H1 (cell line): Measurements from ENCODE around the gene EXOSC7. TPM values are rescaled to one million over a fixed set of nuclear protein-coding genes. Genes with fewer than 3 reads are reported as not detected.
"Not testable (repeated sequence)": the region's sequence is repeated elsewhere in the genome, so short reads cannot be mapped to it uniquely, and the experiment has no call there.

ENCODE experiments used
- CTCF ChIA-PET: fragments of 300-600 bp; sonication (Branson Sonifier 250); formaldehyde crosslinking; loops from one replicate; lab custom pipeline; 2021; ENCODE audit not compliant: partially characterized antibody; lab: Charles Lee
- POLR2A ChIA-PET: fragments of 300-600 bp; sonication (Branson Sonifier 250); formaldehyde crosslinking; loops from one replicate; lab custom pipeline; 2021; ENCODE audit warnings: inconsistent platforms; ENCODE audit not compliant: partially characterized antibody; lab: Charles Lee
- DNase-seq, 2 experiments: peaks; one replicate each; pipeline versions ENCODE4 v3.0.0 to v3.0.0-alpha.2; 2010 to 2022; ENCODE audit warnings: low spot score in 2 of 2, low read depth in 1 of 2, mixed read lengths in 1 of 2
- FAIRE-seq: peaks from 2 replicates; lab custom pipeline; 2011; peaks lifted over from hg19 to GRCh38; lab: Jason Lieb, UNC
- H2AFZ ChIP-seq: 2 replicates; pipeline ENCODE4 v1.8.1; 2012; ENCODE audit warnings: low read length, inconsistent platforms
- H2AK5ac ChIP-seq: 2 replicates; pipeline ENCODE4 v1.6.1; 2013; ENCODE audit warnings: low read depth, low read length
- H2BK120ac ChIP-seq: replicated peaks from 2 replicates; pipeline ENCODE3; 2013; ENCODE audit warnings: low read depth, low read length, inconsistent platforms
- H2BK12ac ChIP-seq: 2 replicates; pipeline ENCODE4 v1.6.1; 2013; ENCODE audit warnings: low read depth, low read length
- H2BK15ac ChIP-seq: 2 replicates; pipeline ENCODE4 v1.6.1; 2013; ENCODE audit warnings: low read length
- H2BK20ac ChIP-seq: 2 replicates; pipeline ENCODE4 v1.6.1; 2013; ENCODE audit warnings: low read length
- H2BK5ac ChIP-seq: 2 replicates; pipeline ENCODE4 v1.6.1; 2013; ENCODE audit warnings: low read depth, low read length
- H3K14ac ChIP-seq: 2 replicates; pipeline ENCODE4 v1.6.1; 2013; ENCODE audit warnings: inconsistent platforms; ENCODE audit not compliant: insufficient read length
- H3K18ac ChIP-seq: 2 replicates; pipeline ENCODE4 v1.6.1; 2013; ENCODE audit warnings: low read length; ENCODE audit errors: extremely low read depth
- H3K23ac ChIP-seq: 2 replicates; pipeline ENCODE4 v1.6.1; 2013; ENCODE audit warnings: inconsistent platforms; ENCODE audit not compliant: insufficient read length
- H3K23me2 ChIP-seq: 2 replicates; pipeline ENCODE4 v1.6.1; 2013; ENCODE audit warnings: low read depth, low read length
- H3K27ac ChIP-seq: 2 replicates; pipeline ENCODE4 v1.6.1; 2011; ENCODE audit warnings: low read depth, low read length, inconsistent platforms
- H3K27me3 ChIP-seq, 4 experiments: replicated peaks in 1 of 4; 1 replicate in 1 of 4; 2 replicates in 3 of 4; pipeline versions ENCODE4 v1.6.1 to v1.8.1; 2011 to 2013; ENCODE audit warnings: low read length in 3 of 4, mild to moderate bottlenecking in 3 of 4, inconsistent platforms in 2 of 4, mixed read lengths in 2 of 4, moderate library complexity in 1 of 4; ENCODE audit not compliant: control insufficient read depth in 3 of 4, insufficient read depth in 3 of 4; ENCODE audit errors: extremely low read depth in 1 of 4
- H3K36me3 ChIP-seq, 4 experiments: 2 replicates each; pipeline versions ENCODE4 v1.6.1 to v1.8.1; 2011 to 2013; ENCODE audit warnings: mild to moderate bottlenecking in 4 of 4, low read length in 3 of 4, moderate library complexity in 2 of 4, control low read depth in 1 of 4, inconsistent platforms in 1 of 4; ENCODE audit not compliant: insufficient read depth in 4 of 4, control insufficient read depth in 2 of 4
- H3K4ac ChIP-seq: replicated peaks from 2 replicates; pipeline ENCODE3; 2013; ENCODE audit warnings: low read length, low read depth, mixed read lengths, inconsistent platforms; ENCODE audit not compliant: insufficient read length
- H3K4me1 ChIP-seq, 4 experiments: replicated peaks in 1 of 4; 1 replicate in 1 of 4; 2 replicates in 3 of 4; pipeline versions ENCODE4 v1.6.1 to v1.8.1; 2011 to 2013; ENCODE audit warnings: low read length in 3 of 4, inconsistent platforms in 2 of 4, mixed read lengths in 1 of 4; ENCODE audit not compliant: insufficient read depth in 4 of 4, control insufficient read depth in 3 of 4
- H3K4me2 ChIP-seq, 2 experiments: 2 replicates each; pipeline versions ENCODE4 v1.6.1 to v1.8.1; 2011 to 2013; ENCODE audit warnings: low read depth in 2 of 2, low read length in 2 of 2, control low read depth in 1 of 2, inconsistent platforms in 1 of 2, mild to moderate bottlenecking in 1 of 2; ENCODE audit not compliant: insufficient read depth in 1 of 2
- H3K4me3 ChIP-seq, 4 experiments: fragments of 200-600, 300-600 bp in 1 of 4; sonication (generic), shearing (Covaris generic), sonication (Bioruptor Twin) in 1 of 4; 2 replicates each; pipeline versions ENCODE4 v1.5.1 to v1.8.1; 2011 to 2016; ENCODE audit warnings: low read length in 4 of 4, low read depth in 3 of 4, control low read depth in 2 of 4, inconsistent platforms in 2 of 4, mild to moderate bottlenecking in 2 of 4, mixed read lengths in 1 of 4, moderate library complexity in 1 of 4; ENCODE audit not compliant: insufficient read depth in 2 of 4; ENCODE audit errors: extremely low read depth in 1 of 4
- H3K56ac ChIP-seq: replicated peaks from 2 replicates; pipeline ENCODE3; 2013; ENCODE audit warnings: low read depth, mild to moderate bottlenecking, mixed read lengths, low read length, inconsistent platforms; ENCODE audit not compliant: insufficient read length
- H3K79me1 ChIP-seq: 2 replicates; pipeline ENCODE4 v1.6.1; 2013; ENCODE audit warnings: low read depth, low read length, control low read depth
- H3K79me2 ChIP-seq, 2 experiments: 2 replicates each; pipeline versions ENCODE4 v1.6.1 to v1.8.1; 2012 to 2013; ENCODE audit warnings: low read length in 2 of 2, mild to moderate bottlenecking in 2 of 2, inconsistent platforms in 1 of 2; ENCODE audit not compliant: insufficient read depth in 2 of 2, control insufficient read depth in 1 of 2
- H3K9ac ChIP-seq, 4 experiments: replicated peaks in 1 of 4; 1 replicate in 1 of 4; 2 replicates in 3 of 4; pipeline versions ENCODE4 v1.6.1 to v1.8.1; 2011 to 2013; ENCODE audit warnings: low read depth in 3 of 4, low read length in 3 of 4, control low read depth in 2 of 4, mild to moderate bottlenecking in 2 of 4, moderate library complexity in 2 of 4, inconsistent platforms in 1 of 4; ENCODE audit errors: extremely low read depth in 1 of 4
- H3K9me3 ChIP-seq, 2 experiments: 2 replicates each; pipeline versions ENCODE4 v1.6.1 to v1.8.1; 2012 to 2013; ENCODE audit warnings: mild to moderate bottlenecking in 2 of 2, moderate library complexity in 2 of 2, control low read depth in 1 of 2, inconsistent platforms in 1 of 2, low read depth in 1 of 2, low read length in 1 of 2, mixed read lengths in 1 of 2; ENCODE audit not compliant: insufficient read depth in 2 of 2
- H4K20me1 ChIP-seq, 2 experiments: replicated peaks in 1 of 2; 2 replicates each; pipeline versions ENCODE3 to v1.8.1; 2011 to 2013; ENCODE audit warnings: inconsistent platforms in 2 of 2, low read length in 2 of 2, mild to moderate bottlenecking in 1 of 2; ENCODE audit not compliant: insufficient read depth in 2 of 2, control insufficient read depth in 1 of 2
- H4K5ac ChIP-seq: 2 replicates; pipeline ENCODE4 v1.6.1; 2013; ENCODE audit warnings: low read length, low read depth, mixed read lengths, inconsistent platforms; ENCODE audit not compliant: insufficient read length
- H4K8ac ChIP-seq: 2 replicates; pipeline ENCODE4 v1.8.0; 2013; ENCODE audit warnings: mild to moderate bottlenecking, moderate library complexity, low read length, inconsistent platforms; ENCODE audit not compliant: insufficient read depth; ENCODE audit errors: extremely low read depth
- H4K91ac ChIP-seq: replicated peaks from 2 replicates; pipeline ENCODE3; 2013; ENCODE audit warnings: low read length, mixed read lengths, inconsistent platforms; ENCODE audit not compliant: insufficient read length
- WGBS, 2 experiments: shearing (Covaris generic) in 1 of 2; methylation state at CpG; one replicate each; pipeline versions ENCODE4 v1.1.6 to v1.1.7; 2013 to 2015; ENCODE audit warnings: low lambda C conversion rate in 2 of 2, mixed read lengths in 2 of 2, inconsistent platforms in 1 of 2, low coverage in 1 of 2, missing lambda C conversion rate in 1 of 2; ENCODE audit not compliant: insufficient replicate concordance in 2 of 2, insufficient coverage in 1 of 2, insufficient read length in 1 of 2; ENCODE audit errors: extremely low coverage in 1 of 2, missing lambda C conversion rate in 1 of 2; 5-methylcytosine and 5-hydroxymethylcytosine counted together
- polyA plus RNA-seq, 7 experiments: library from polyadenylated mRNA; depleted of rRNA in 3 of 7; stranded (reverse) in 5 of 7; unstranded in 2 of 7; fragments of >200 nt in 5 of 7; fragments of 200-250 nt in 2 of 7; gene quantifications; 1 replicate in 5 of 7; 2 replicates in 1 of 7; 4 replicates in 1 of 7; pipeline versions ENCODE4 v1.2.1 to v1.2.3, GENCODE V29; 2011 to 2013; ENCODE audit warnings: missing spikeins in 2 of 7, mixed read lengths in 2 of 7
- total RNA-seq: library from RNA; stranded (reverse); fragmentation: NEBNext Ultra II Directional; extraction: Animal tissue kit (Norgen Biotek cat#: 25700); gene quantifications from 2 replicates; pipeline ENCODE4 v1.2.1, GENCODE V29; 2021

Gene EXOSC7
- total and polyA plus RNA-seq, 2 of the 8 experiments (the other 6 are each of a cell fraction or from before 2014, with no cell fraction given) = 92.7 to 94.5 TPM

GRCh38 chr3:45053805-45054195 is 77.8 kb downstream of the EXOSC7 start:
- H3K4ac ChIP-seq, H2AFZ ChIP-seq, H4K20me1 ChIP-seq, H3K36me3 ChIP-seq, H3K9ac ChIP-seq, H2BK15ac ChIP-seq, H2BK120ac ChIP-seq, H2BK20ac ChIP-seq, H3K9me3 ChIP-seq, H4K5ac ChIP-seq, H3K23ac ChIP-seq, DNase-seq, H2AK5ac ChIP-seq, H3K18ac ChIP-seq, FAIRE-seq, H3K23me2 ChIP-seq, H3K4me3 ChIP-seq, H3K4me1 ChIP-seq, H3K79me2 ChIP-seq, H3K14ac ChIP-seq, H3K4me2 ChIP-seq, H3K79me1 ChIP-seq, H3K56ac ChIP-seq, H4K91ac ChIP-seq, H2BK5ac ChIP-seq, POLR2A ChIA-PET, H4K8ac ChIP-seq, H2BK12ac ChIP-seq, H3K27ac ChIP-seq: not testable (repeated sequence)
- CTCF ChIA-PET = interaction anchor here (0.8 to 14.6 kb wide), 3 partner anchors 14 to 290 kb away, joined by 3 to 263 read pairs (median 23); no protein-coding TSS in a partner anchor
- H3K27me3 ChIP-seq = peaks cover 7 to 33% (median 31%) of the 10 kb centered on the region in 4 experiments
- 75% methylated on average over 1 of the region's 1 CpG; no CpG with 5 or more reads in 1 of the 2 experiments for WGBS, 2 experiments
